HuH-7 (cell line): Measurements from ENCODE around the gene KRTAP5-9.
"Not testable (repeated sequence)": the region's sequence is repeated elsewhere in the genome, so short reads cannot be mapped to it uniquely, and the experiment has no call there.

ENCODE experiments used
- DNase-seq: peaks from one replicate; pipeline ENCODE4 v3.0.0; 2011; ENCODE audit warnings: low spot score

KRTAP5-9 gene, protein sequence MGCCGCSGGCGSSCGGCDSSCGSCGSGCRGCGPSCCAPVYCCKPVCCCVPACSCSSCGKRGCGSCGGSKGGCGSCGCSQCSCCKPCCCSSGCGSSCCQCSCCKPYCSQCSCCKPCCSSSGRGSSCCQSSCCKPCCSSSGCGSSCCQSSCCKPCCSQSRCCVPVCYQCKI

DNA sequence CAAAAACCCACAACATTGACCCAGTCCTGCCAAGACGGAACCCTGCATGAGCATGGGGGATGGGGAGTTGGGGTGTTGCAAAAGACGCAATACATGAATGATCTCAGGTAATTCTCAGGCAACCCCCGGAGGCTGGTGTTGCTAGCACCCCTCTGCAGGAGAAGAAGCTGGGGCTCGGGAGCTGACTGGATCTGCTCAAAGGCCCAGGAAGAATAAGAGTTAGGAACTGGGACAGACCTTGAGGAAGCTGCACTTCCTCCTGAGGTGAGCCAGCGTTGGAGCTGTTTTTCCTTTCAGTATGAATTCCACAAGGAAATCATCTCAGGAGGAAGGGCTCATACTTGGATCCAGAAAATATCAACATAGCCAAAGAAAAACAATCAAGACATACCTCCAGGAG, at the start of gene KRTAP5-9:
KRTAP5-9 (plus strand) TSS at position 301 of the 400 bp plus-strand sequence. CDS start 238 bp downstream, outside the sequence.
- DNase-seq = no peak

DNA sequence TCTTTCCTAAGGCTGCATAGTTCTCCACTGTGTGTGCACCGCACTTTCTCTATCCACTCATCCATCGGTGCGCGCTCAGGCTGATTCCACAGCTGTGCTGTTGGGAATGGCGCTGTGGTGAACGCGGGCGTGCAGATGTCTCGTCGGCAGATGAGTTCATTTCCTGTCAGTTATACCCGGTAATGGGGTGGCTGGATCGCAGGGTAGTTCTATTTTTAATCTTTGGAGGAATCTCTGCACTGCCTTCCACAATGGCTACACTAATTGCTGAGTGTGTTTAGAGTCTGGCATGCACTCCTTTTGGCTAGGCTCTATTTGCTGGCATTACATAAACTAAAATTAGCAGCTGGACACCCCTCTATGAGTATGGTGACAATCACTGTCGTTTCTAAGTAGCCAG, 49.1 kb upstream of the KRTAP5-9 start:
- no peak for DNase-seq

DNA sequence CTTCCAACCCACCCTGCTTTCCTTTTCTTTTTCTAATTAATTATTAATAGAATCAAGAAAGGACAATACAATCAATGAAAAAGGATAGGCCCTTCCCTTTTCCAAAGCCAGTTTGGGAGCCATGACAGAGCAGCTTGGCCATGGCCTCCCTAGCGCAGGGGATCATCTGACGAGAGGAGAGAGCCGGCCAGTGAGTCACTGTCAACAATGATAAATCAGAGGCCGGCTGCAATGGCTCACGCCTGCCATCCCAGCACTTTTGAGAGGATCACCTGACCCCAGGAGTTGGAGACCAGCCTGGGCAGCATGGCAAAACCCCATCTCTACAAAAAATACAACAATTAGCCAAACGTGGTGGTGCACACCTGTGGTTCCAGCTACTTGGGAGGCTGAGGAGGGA, 48.7 kb upstream of the KRTAP5-9 start:
- no peak for DNase-seq

DNA sequence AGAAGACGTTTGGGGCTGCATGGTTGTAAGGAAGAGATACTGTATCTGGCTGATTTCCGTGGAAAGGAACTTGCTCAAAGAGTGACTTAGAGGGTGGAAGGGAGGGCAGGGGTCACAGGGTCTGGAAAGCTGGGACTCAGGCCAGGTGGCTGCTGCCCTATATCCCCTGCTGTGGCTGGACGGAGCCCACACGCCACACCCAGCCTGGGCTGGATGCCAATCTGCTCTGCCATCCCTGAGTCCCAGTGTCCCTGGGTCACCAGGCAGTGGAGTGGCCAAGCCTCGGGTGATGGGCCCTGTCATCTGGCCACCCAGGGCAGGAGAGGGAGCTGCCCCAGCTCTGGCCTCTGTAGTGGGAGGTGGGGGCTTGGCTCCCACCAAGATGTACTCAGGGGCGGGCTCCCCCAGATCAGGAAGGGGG, 47.6 kb upstream of the KRTAP5-9 start:
- DNase-seq = no peak

- no peak for DNase-seq
Measured at GRCh38 chr11:71501071-71501985, 46.9 kb upstream of the KRTAP5-9 start.

GRCh38 chr11:71502026-71502425, 46.2 kb upstream of the KRTAP5-9 start:
- DNase-seq = no peak

GRCh38 chr11:71502871-71503435, 45.3 kb upstream of the KRTAP5-9 start:
- DNase-seq = no peak

DNA sequence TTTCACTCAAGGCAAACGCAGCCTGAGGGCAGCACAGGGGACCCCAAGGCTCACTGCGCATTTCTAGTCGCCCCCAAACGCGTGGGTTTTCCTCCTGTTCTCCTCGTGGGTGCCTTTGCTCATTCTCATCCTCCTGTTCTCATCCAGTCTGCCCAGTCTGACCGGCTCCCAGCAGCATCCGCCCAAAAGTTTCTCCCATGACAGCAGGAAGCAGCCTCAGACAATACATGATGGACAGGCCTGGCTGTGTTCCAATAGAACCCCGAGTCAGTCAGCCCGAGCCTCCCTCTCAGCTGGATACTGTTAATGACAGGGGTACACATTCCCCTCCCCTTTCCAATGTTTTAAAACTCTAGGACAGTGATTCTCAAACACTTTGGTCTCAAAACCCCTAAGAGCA, 43.7 kb upstream of the KRTAP5-9 start:
- no peak for DNase-seq

GRCh38 chr11:71505001-71505400, 43.2 kb upstream of the KRTAP5-9 start:
- DNase-seq = no peak

- no peak for DNase-seq
Measured at GRCh38 chr11:71505781-71506180, 42.4 kb upstream of the KRTAP5-9 start.

DNA sequence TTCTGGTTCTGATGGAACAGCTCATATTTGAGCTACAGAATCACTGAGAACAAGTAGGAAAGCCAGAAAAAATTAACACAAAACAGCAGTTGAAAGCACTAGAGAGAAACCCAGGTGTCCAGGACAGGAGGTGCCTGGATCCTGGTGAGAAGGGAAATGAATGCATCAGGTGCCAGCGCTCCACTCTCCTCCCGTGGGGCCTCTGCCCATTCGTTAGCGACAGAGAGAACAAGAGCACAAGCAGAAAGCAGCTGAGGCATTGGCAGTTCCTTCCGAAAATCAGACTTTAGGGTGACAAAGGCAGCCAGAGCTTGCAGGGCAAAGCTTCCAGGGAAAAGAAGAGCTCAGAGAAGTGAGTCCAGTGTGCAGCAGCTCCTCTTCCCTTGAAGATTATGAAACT, 41.1 kb upstream of the KRTAP5-9 start:
- no peak for DNase-seq

- DNase-seq = no peak
Measured at GRCh38 chr11:71518506-71519471, 29.4 kb upstream of the KRTAP5-9 start.

GRCh38 chr11:71519546-71519945, 28.7 kb upstream of the KRTAP5-9 start:
- no peak for DNase-seq

DNA sequence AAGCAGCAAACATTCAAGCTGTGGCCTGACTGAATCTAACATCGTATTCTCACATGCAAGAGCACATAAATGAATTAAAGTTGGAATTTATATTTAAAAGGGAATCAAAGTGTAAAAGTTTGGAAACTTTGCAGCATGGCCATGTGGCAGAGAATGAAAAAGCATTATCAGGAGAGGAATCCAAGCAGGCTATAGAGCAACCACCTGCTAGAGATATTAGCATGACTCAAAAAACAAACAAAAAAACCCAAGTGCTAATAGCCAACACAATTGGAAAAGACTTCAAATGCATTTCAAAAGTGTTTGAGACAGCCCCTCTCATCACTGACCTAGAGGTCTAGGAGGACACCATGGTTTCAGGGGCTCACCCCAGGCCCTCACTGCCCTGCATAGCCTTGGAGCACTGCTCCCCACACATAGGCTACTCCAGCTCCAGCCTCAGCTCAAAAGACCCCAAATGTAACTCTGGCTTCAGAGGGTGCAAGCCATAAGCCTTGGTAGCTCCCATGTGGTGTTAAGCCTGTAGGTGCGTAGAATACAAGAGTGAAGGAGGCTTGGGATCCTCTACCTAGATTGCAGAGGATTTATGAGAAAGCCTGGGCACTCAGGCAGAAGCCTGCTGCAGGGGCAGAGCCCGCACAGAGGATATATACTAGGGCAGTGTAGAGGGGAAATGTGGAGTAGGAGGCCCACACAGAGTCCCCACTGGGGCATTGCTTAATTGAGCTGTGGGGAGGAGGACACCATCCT, 22.9 kb upstream of the KRTAP5-9 start:
- no peak for DNase-seq

- no peak for DNase-seq
Measured at GRCh38 chr11:71525938-71526495, 22.2 kb upstream of the KRTAP5-9 start.

GRCh38 chr11:71526796-71527575, 21.2 kb upstream of the KRTAP5-9 start, which contains the start of gene KRTAP5-7:
Gene KRTAP5-7 (plus strand): TSS chr11:71527267. CDS start chr11:71527301, 34 bp downstream.
- not testable (repeated sequence) for DNase-seq

DNA sequence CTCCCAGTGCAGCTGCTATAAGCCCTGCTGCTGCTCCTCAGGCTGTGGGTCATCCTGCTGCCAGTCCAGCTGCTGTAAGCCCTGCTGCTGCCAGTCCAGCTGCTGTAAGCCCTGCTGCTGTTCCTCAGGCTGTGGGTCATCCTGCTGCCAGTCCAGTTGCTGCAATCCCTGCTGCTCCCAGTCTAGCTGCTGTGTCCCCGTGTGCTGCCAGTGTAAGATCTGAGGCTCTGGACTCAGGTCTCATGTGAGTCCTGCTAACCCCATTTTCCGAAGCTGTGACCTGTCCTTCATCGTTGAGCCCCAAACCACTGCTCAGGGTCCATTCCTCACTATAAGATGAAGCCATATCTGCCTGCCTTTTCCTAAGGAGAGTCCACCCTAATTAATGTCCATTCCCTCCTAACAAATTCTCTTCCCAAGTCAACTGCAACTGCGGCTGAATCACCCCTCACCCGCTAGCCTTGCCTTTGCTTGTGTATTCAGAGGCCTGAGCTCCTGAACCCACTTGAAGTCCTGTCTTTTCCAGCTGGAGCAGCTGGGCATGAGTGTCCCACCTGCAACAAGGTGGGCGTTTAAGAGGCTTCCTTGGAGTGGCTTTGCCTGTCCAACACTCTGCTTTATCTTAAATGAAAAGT, 20.5 kb upstream of the KRTAP5-9 start:
- no peak for DNase-seq

- no peak for DNase-seq
Measured at GRCh38 chr11:71530602-71531001, 17.6 kb upstream of the KRTAP5-9 start.

GRCh38 chr11:71532036-71532610, 16.1 kb upstream of the KRTAP5-9 start:
- no peak for DNase-seq
